ENCODE data around the gene PSMC3. TPM values are rescaled to one million over a fixed set of nuclear protein-coding genes. Genes with fewer than 3 reads are reported as not detected.

The PSMC3 gene
- total and polyA plus RNA-seq, 9 of the 15 experiments (the other 6 are each of a cell fraction or from before 2014, with no cell fraction given): 44.3 to 324 (median 240) TPM

GRCh38 chr11:47393163-47394049 is 32.8 kb downstream of the PSMC3 start (continued):
- TF ChIP-seq SAP30 (IDR thresholded peaks at IDR 0.05; ENCODE audit: borderline replicate concordance, insufficient read depth, low read depth, low read length, poor library complexity, severe bottlenecking): no peak
- no peak for TF ChIP-seq AFF1 (IDR thresholded peaks at IDR 0.05; ENCODE audit: low read depth in 1 of 2, partially characterized antibody in 2 of 2)
- TF ChIP-seq, protein P1, sequence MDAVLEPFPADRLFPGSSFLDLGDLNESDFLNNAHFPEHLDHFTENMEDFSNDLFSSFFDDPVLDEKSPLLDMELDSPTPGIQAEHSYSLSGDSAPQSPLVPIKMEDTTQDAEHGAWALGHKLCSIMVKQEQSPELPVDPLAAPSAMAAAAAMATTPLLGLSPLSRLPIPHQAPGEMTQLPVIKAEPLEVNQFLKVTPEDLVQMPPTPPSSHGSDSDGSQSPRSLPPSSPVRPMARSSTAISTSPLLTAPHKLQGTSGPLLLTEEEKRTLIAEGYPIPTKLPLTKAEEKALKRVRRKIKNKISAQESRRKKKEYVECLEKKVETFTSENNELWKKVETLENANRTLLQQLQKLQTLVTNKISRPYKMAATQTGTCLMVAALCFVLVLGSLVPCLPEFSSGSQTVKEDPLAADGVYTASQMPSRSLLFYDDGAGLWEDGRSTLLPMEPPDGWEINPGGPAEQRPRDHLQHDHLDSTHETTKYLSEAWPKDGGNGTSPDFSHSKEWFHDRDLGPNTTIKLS (IDR thresholded peaks at IDR 0.05; ENCODE audit: borderline replicate concordance, low read depth): peak; percentile 41; the same call in 1 of the 2 replicates
- no peak for TF ChIP-seq ZNF395 (CRISPR knock-in tag; IDR thresholded peaks at IDR 0.05)
- TF ChIP-seq MXI1 (IDR thresholded peaks at IDR 0.05; ENCODE audit: low read depth, low read length): no peak
- no peak for TF ChIP-seq POLR2AphosphoS5 (IDR thresholded peaks at IDR 0.05; ENCODE audit: control insufficient read depth, insufficient read depth, low read depth, low read length)
- no peak for TF ChIP-seq NR2C1 (IDR thresholded peaks at IDR 0.05)
- no peak for TF ChIP-seq NR2C1 (tag; IDR thresholded peaks at IDR 0.05)
- TF ChIP-seq, protein P2, sequence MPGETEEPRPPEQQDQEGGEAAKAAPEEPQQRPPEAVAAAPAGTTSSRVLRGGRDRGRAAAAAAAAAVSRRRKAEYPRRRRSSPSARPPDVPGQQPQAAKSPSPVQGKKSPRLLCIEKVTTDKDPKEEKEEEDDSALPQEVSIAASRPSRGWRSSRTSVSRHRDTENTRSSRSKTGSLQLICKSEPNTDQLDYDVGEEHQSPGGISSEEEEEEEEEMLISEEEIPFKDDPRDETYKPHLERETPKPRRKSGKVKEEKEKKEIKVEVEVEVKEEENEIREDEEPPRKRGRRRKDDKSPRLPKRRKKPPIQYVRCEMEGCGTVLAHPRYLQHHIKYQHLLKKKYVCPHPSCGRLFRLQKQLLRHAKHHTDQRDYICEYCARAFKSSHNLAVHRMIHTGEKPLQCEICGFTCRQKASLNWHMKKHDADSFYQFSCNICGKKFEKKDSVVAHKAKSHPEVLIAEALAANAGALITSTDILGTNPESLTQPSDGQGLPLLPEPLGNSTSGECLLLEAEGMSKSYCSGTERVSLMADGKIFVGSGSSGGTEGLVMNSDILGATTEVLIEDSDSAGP (CRISPR knock-in tag; IDR thresholded peaks at IDR 0.05): 0 out of 2 replicates have a peak, but pooled peaks have one; percentile 8
- TF ChIP-seq RBBP5 (IDR thresholded peaks at IDR 0.05; ENCODE audit: borderline replicate concordance, insufficient read depth, low read length, poor library complexity, severe bottlenecking): peak; percentile 35
- TF ChIP-seq RB1 (IDR thresholded peaks at IDR 0.05; ENCODE audit: low read depth): no peak
- no peak for TF ChIP-seq NUFIP1 (IDR thresholded peaks at IDR 0.05; ENCODE audit: partially characterized antibody)
- no peak for TF ChIP-seq COPS2 (conservative IDR thresholded peaks at IDR 0.05)
- TF ChIP-seq ARNT (IDR thresholded peaks at IDR 0.05): no peak
- no peak for TF ChIP-seq ZNF79 (CRISPR knock-in tag; IDR thresholded peaks at IDR 0.05; ENCODE audit: low read depth)
- no peak for TF ChIP-seq DLX4 (CRISPR knock-in tag; IDR thresholded peaks at IDR 0.05)
- TF ChIP-seq GTF2A2 (tag; IDR thresholded peaks at IDR 0.05): no peak
